Stimulated activated CD8-positive, alpha-beta memory T cell treated with anti-CD3 and anti-CD28 coated beads, Interleukin-12 subunit alpha, Interleukin-12 subunit beta, amount 100 ng/mL, for 1 hour (primary cell): Measurements from ENCODE around the gene FAM241A.
A peak's percentile ranks its signal among the peaks of the same experiment; 100 is the strongest.
"Not testable (repeated sequence)": the region's sequence is repeated elsewhere in the genome, so short reads cannot be mapped to it uniquely, and the experiment has no call there.

Source experiments
- DNase-seq: peaks from one replicate; pipeline ENCODE4 v3.0.0-alpha.2; 2020; ENCODE audit warnings: low read depth

The FAM241A gene

DNA sequence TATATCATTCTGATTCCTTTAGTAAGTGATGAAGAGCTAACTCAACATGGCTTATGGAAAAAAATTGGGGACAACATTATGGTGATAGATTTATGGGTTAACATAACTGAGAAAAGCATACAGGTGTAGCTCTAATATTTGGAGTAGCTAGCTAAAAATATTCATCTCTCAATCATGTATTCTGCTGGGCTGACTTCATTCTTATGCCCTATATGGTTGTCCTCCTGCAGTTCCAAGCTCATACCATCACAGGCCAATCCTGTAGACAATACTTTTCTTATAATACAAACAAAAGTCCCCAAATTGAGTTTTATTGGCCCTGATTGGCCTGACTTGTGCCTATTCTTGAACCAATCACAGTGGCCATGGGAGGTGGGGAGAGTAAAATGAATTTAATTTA, 6.7 kb upstream of the FAM241A start:
- DNase-seq = no peak

DNA sequence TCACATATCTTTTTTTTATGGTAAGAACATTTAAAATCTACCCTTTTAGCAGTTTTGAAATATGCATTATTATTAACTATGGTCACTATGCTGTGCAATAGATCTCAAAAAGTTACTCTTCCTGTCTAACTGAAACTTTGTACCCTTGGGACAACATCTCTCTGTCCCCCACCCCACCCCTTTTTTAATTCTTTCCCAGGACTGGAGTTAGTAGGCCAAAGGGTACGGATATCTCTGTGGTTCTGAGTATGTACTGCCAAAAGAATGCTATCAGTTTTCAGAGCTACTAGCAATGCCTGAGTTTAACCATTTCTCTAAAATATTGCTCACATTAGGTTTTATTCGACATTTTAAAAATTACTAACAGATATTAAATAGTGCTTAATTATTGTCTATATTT, 4.7 kb upstream of the FAM241A start:
- DNase-seq = no peak

DNA sequence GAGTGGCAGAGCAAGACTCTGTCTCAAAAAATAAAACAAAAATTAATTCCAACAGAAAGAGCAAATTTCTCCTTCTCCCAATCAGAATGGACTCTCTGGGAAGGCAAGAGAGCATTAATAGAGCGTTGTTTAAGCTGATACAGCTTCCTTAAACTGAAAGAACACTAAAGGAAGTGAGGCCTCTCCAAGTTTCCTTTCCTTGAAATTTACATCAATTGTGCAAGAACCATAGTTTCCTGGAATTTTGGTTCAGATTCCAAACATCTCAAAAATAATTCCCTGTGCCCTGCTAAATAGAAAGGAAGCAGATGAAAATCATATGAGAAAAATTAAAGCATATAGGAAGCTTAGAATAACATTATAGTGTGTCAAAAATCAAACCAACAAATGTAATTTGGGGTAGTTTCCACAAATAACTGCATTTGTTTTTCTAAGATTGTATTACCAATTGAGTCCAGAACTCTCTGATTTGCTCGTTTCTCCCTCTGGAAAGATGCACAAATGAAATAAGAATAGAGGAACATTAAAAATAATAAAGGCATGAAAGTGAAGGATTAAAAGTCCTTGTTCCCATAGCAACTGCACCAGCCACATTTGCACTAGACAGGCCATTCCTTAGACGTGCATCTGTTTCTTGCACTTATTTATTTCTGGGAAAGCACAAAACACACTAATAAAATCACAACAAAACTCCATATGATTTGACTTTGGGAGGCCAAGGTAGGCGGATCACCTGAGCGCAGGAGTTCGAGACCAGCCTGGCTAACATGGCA, 3.7 kb upstream of the FAM241A start:
- DNase-seq = no peak

DNA sequence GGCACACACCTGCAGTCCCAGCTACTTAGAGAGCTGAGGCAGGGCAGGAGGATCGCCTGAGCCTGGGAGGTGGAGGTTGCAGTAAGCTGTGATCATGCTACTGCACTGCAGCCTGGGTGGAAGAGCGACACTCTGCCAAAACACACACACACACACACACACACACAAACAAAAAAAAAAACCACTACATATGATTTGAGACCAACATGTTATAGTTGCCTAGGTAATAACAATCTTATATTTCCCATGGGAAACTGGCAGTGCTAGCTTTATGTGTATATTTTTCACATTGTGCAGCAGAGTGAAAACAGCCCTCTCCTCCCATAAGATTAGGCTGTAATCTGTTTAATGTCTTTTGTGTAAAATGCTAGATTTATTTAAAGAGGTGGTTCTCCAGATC, 3.1 kb upstream of the FAM241A start:
- DNase-seq = no peak

DNA sequence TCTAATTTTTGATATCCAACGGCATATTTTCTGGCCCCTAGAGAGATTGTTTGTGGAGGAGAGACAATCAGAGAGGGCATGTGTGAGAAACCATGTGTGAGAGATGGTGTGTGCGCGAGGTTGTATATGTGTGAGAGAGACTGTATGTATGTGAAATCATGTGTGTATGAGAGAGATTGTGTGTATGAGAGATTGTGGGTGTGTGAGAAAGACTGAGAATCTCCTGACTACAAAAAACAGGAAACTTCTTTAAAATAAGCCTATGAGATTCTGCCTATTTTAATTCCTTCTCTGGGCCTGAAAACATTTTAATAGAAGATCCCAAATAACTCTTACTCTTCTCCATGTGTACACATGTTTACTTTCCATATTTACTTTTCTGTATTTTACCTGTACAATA, 1.5 kb upstream of the FAM241A start:
- DNase-seq = no peak

DNA sequence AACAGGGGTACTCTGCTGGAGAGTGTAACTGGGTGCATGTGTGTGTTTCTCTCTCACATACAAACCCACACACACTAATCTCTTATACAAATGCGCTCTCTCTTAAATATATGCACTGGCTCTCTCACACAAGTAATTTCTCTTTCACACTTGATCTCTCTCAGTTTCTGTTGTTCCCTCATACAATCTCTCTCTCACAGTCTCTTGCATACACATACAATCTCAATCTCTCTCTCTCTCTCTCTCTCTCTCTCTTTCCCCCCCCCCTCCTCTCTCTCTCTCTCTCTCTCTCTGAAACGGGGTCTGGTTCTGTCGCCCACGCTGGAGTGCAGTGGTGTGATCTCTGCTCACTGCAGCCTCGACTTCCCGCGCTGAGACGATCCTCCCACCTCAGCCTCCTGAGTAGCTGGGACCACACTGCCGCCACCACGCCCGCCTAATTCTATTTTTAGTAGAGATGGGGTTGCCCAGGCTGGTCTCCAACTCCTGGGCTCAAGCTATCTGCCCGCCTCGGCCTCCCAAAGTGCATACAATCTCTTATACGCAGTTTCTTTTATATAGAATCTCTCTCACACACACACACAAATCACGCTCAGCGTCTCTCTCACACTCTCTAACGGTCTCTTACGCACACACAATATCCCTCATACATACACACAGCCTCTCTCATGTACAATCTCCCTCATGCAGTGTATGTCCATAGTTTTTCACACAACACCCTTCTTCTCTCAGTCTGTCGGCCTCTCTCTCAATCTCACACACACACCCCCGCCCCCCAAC, 518 bp upstream of the FAM241A start:
- no peak for DNase-seq

DNA sequence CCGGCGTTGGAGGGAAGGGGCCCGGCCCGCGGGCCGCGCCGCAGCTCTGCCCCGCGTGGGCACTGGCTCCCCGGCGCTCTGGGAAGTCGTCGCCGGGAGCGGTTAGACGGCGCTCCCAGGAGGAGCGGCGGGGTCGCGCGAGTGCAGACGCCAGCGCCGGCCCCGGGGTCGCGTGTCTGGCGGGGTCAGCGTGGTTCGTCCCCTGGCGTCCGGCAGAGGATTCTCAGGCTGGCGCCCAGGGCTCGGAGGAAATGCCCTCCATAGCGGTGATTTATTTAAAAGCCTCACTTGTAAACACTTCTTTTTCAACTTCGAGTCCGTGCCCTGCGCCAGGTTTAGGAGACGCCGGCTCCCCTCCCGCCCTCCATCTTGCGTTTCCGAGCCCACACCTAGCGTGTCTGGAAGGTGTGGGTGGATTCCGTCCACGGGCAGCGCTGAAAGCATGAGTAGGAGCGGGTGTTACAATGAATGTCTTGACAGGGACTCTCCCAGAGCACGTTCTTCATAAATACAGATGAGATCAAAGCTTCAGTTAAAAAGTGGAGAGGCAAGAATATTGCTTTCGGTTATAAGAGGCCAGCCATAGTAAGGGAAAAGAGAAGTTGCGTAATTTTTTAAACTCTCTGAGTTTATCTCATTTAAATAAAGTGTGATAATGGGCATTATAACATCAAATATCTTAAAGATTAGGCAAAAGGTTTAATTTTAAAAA, 692 bp downstream of the FAM241A start:
- peak; percentile 42 for DNase-seq

DNA sequence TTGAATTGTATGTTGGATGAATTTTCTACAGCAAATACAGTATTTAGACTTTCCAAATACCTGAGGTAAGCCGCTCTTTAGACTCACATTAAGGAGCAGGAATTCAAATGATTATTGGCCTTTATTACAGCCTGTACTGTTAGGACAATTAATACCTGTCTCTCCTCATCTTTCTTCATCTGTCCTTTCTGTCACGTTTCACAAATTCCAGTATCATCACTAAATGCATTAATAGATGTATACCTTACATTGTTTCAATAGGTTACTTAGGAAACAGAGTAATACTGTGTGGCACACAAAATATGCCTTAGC, 1.2 kb downstream of the FAM241A start:
- DNase-seq = no peak

DNA sequence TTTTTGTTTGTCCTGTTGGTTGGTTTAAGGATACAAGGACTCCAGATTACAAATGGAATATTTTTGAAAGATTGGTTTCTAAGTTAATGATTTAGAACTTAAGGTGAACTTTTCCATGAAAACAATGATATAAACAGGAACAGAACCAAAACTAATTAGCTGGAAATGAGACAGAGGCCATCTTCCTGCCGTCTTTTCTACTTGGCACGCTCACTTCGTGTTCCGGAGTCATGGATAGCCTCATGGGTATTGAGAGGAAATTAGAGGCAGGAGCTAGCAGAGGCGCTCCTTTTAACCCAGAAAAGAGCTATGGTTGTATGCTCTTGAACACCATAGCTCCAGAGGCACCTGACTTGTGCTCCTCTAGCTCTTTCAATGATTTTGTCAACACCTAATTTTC, 2.4 kb downstream of the FAM241A start:
- no peak for DNase-seq

DNA sequence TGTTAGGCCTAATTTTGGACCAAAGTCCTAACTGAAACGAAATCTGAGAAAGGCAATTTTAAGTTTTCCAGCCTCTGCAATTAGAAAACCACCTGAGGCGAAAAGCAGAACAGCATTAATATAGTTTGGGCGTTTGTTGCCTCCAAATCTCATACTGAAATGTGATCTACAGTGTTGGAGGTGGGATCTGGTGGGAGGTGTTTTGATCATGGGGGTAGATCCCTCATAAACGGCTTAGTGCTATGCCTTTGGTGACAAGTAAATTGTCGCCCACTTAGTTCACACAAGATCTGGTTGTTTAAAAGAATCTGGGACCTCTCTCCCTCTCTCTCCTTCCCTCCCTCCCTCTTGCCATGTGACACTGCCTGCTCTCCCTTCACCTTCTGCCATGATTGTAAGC, 5.7 kb downstream of the FAM241A start:
- DNase-seq = no peak

DNA sequence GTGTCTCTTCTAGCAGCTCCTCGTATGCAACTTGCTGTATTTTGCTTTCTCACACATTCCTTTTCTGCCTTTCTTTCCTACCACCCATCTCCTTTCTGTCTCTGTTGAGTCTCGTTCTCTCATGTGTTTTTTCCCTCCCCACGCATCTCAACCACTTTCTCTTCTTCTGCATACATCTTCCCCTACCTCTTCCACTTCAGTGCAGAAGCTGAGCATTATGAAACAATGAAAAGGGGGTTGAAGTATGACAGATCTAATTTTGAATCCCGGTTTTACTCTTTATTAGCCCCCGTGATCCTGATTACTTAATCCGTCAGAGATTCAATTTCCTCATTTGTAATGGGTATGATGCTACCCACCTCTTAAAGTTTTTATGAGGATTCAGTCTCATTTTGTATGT, 7.3 kb downstream of the FAM241A start:
- no peak for DNase-seq

DNA sequence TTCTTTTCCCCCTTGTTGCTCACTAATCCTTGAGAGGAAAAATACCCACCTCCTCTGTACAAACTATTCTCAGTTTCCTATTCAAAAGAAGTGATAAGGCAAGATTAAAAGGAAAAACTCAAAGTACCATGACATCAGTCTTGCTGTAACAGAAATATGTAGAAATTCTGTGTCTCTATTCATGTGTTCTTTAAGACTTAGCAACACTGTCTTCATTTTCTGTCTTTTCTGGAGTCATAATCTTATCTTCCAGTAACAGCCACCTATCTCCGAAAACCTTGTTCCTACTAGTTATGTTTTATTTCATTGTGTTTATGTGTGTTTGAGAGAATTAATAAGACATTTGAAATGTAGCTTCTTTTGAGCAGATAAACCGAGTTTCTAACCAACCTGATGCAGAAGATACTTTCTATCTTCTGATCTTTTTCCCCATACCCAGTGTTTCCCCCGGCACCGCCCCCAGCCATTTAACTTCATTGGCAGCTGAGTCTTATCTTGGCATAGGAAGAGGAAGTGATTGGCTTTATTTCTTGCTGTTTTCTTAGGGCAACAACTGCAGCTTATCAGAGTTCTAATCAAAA, 8.0 kb downstream of the FAM241A start:
- DNase-seq = no peak

DNA sequence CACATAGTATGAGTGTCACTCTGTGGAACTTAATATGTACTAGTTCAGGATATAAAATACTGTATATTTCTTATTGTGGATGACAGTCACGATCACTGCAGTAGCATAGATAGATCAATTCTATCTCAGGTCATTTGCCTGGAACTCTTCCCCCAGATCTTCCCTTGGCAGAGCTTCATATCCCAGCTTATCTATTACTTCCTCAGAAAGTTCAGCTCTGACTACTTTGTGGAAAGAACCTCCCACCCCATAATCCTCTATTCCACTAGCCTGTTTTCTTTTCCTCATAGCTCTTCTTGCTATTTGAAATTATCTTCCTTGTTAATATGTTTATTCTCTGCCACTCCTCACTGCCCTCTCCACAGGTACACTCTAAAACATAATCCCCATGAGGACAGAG, 10.9 kb downstream of the FAM241A start:
- DNase-seq = no peak

DNA sequence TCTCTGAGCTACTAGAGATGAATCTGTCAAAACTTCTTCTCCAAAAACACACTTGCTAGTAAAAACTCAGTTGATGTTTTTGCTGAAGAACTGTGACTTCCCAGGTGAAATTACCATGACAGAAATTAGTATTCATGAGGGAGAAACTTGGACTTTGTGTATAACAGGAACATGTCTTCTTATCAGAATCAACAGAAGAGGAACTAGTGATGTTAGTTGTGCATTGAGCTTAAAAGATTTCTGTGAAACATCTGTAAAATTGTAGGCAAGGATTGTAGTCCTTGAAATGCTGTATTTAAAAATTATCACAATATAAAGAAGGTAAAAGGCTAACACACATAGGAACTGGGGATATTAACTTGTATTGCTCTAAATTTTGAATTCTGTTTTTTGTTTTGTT, 11.3 kb downstream of the FAM241A start:
- DNase-seq = no peak

DNA sequence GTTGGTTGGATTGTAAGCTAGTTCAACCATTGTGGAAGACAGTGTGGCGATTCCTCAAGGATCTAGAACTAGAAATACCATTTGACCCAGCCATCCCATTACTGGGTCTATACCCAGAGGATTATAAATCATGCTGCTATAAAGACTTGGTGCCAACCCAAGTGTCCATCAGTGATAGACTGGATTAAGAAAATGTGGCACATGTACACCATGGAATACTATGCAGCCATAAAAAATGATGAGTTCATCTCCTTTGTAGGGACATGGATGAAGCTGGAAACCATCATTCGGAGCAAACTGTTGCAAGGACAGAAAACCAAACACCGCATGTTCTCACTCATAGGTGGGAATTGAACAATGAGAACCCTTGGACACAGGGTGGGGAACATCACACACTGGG, 18.5 kb downstream of the FAM241A start:
- not testable (repeated sequence) for DNase-seq

DNA sequence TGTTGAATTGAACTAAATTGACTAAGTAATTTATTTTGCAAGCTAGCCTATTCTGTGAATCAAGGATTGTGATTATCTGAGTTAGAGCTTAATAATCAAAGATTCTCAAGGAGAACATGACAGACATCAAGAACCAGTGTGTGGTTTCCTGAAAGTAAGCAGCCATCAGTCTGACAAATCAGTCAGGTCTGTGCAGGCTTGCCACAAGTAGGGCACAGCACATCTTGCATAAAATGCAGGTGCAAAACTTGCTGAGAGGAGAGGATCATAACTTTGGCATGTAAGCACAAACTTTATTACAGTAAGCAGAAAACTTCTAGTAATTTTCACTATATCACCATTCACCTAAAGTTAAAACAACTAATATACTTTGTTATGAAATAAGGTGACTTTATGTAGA, 22.5 kb downstream of the FAM241A start:
- DNase-seq = no peak

DNA sequence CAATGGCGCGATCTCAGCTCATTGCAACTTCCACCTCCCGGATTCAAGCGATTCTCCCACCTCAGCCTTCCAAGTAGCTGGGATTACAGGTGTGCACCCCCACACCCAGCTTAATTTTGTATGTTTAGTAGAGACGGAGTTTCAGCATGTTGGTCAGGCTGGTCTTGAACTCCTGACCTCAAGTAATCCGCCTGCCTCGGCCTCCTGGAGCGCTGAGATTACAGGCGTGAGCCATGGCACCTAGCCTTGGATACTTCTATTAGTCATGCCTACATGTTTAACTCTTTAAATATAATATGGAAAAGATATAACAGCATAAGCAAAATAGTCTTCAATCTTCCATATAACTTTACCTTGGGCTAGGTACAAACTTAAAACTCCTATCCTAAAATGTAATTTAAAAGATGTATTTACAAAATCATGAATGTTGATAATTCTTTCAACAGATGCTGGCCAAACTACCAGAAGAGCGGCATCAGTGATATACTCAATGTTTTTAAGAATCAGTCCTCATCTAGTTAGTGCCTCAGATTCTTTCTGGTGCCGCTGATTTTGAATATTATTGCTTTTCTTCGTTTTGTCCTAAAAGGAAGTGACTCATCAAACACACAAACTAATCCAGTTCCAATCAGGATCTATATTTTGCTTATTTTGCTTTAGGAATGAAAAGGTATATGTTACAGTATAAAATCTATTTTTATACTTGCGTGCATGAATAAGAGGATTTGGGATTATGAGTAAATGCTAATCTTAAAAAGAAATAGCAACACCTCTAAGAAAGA, 23.7 kb downstream of the FAM241A start:
- no peak for DNase-seq

DNA sequence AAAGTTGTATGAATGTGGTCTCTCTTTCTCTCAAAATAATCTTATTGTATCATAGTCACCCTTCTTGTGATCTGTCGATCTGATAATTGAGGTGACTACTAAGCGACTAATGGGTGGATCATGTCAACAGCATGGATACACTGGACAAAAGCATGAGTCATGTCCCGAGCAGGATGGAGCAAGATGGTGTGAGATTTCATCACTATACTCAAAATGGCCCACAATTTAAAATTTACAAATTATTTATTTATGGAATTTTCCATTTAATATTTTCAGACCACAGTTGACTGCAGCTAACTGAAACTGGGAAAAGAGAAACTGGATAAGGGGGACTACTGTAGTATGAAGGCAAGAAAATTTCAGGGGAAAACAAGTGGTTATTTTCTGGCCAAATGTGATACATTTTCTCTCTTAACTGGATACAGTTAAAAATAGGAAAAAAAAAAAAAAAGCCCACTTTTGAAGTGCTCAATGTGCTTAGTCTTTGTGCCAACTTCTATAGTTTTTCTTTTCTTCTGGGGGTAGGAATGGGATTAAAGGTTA, 25.3 kb downstream of the FAM241A start:
- DNase-seq = no peak

DNA sequence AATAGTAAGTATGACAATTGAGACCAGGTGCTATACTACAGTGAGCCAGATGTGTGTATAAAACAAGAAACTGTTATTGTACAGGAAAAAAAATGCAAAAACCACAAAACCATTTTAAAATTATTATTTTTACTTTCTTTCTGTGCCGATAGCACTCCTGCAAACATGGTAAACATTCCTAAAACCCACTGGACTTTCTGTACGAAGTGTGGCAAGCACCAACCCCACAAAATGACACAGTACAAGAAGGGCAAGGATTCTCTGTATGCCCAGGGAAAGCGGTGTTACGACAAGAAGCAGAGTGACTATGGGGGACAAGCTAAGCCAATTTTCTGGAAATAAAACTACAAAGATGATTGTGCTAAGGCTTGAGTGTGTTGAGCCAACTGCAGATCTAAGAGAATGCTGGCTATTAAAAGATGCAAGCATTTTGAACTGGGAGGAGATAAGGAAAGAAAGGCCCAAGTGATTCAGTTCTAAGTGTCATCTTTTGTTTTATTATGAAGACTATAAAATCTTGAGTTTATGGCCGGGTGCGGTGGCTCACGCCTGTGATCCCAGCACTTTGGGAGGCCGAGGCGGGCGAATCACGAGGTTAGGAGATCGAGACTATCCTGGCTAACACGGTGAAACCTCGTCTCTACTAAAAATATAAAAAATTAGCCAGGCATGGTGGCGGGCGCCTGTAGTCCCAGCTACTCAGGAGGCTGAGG, 26.0 kb downstream of the FAM241A start:
- not testable (repeated sequence) for DNase-seq

DNA sequence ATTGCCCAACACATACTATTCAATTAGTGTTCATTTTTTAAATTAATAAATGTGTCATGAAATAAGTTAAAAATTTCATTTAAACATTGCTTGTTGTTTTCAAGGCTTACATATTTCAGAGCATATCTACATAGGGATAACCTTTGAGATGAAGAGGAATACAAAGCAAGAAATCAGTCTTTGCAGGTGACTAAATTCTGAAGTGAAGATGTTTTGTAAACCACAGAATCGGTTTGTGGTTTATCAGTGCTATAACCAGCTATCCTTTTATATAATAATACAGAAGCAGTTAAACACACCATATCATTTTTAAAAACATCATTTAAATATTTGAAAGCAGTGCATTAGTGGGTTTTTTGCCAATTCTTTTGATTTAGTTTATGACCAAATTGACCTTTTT, 26.9 kb downstream of the FAM241A start:
- no peak for DNase-seq
